Ovary (tissue), 9 donors: ENCODE results near the gene MYO1E. TPM values are rescaled to one million over a fixed set of nuclear protein-coding genes. Genes with fewer than 3 reads are reported as not detected.

ENCODE experiments used
- DNase-seq, 5 donors: peaks; one replicate each; pipeline ENCODE4 v3.0.0-alpha.2; 2019 to 2020
- H3K27ac ChIP-seq, 2 donors: fragments of 200-600 bp; one replicate each; pipeline versions ENCODE4 v1.5.1 to v1.8.0; 2019 to 2022
- H3K27me3 ChIP-seq: fragments of 200-600 bp; one replicate; pipeline ENCODE4 v1.8.0; 2022
- H3K36me3 ChIP-seq: fragments of 200-600 bp; sonication (generic); one replicate; pipeline ENCODE4 v1.5.1; 2019
- H3K4me1 ChIP-seq: one replicate; pipeline ENCODE4 v1.8.1; 2013; ENCODE audit warnings: mild to moderate bottlenecking, moderate library complexity; ENCODE audit not compliant: insufficient read depth
- H3K4me3 ChIP-seq: fragments of 200-600 bp; sonication (generic); one replicate; pipeline ENCODE4 v1.5.1; 2017
- H3K9me3 ChIP-seq, 2 donors: fragments of 200-600 bp in 1 of 2; sonication (generic) in 1 of 2; one replicate each; pipeline versions ENCODE4 v1.5.1 to v1.8.1; 2013 to 2019; ENCODE audit warnings: mild to moderate bottlenecking in 1 of 2, moderate library complexity in 1 of 2
- EP300 ChIP-seq: sonication (generic); formaldehyde crosslinking; IDR thresholded peaks from one replicate; pipeline ENCODE4 v1.6.1; 2017; ENCODE audit warnings: antibody characterized with exemption
- POLR2A ChIP-seq: fragments of 450-650 bp; IDR thresholded peaks from one replicate; pipeline ENCODE4 v1.6.1; 2017; ENCODE audit warnings: antibody characterized with exemption, mild to moderate bottlenecking, moderate library complexity
- WGBS, 3 donors: extraction: QIAGEN DNeasy Blood & Tissue Kit in 1 of 3; methylation state at CpG; one replicate each; pipeline versions ENCODE4 v1.1.5 to v1.1.7; 2013 to 2017; 5-methylcytosine and 5-hydroxymethylcytosine counted together
- intact Hi-C, 4 donors: fragments of 100-400 bp; cut with DNase I; formaldehyde crosslinking; loops; one replicate each; pipeline versions ENCODE4 v1.11.0 to v1.15.1; 2022 to 2023
- polyA plus RNA-seq, 2 donors: library from polyadenylated mRNA; stranded (reverse); fragments of 200-250 nt in 1 of 2; fragments of 350-450 nt in 1 of 2; fragmentation: Illumina TruSeq in 1 of 2; extraction: RNeasy Lipid Tissue Mini Kit (QIAGEN cat#74804) in 1 of 2; gene quantifications; one replicate each; pipeline ENCODE4 v1.2.3, GENCODE V29; 2013 to 2014
- total RNA-seq, 7 donors: library from RNA; depleted of rRNA in 2 of 7; stranded (reverse); fragments of >200 nt in 2 of 7; fragmentation: NEBNext Ultra II Directional in 3 of 7; extraction: Animal tissue kit (Norgen Biotek cat#: 25700) in 3 of 7; gene quantifications; one replicate each; pipeline versions ENCODE4 v1.1.0 to v1.2.4, GENCODE V29; 2016 to 2023
- TF ChIP-seq, protein P1 (sequence below), 3 donors: fragments of 450-650 bp in 2 of 3; fragments of 200-600 bp in 1 of 3; IDR thresholded peaks; one replicate each; pipeline versions ENCODE4 v1.5.1 to v1.8.0; 2016 to 2022; ENCODE audit warnings: antibody characterized with exemption in 3 of 3, mild to moderate bottlenecking in 1 of 3
- donor health status: DM: no; HTN: no; CAD: no; lungs with moderate emphysema.
- donor health status: DM: no; HTN: no; CAD: no.
- donor health status: Bipolar disorder and iron deficiency.
- donor health status: DM: yes; HTN: yes; CAD: no.
- donor health status: DM: no; HTN: no; CAD: no.
- donor health status: DM: yes; HTN: yes; CAD: no.

The MYO1E gene
- total and polyA plus RNA-seq, 9 donors, result 11.6 to 96.0 (median 44.8) TPM

DNA sequence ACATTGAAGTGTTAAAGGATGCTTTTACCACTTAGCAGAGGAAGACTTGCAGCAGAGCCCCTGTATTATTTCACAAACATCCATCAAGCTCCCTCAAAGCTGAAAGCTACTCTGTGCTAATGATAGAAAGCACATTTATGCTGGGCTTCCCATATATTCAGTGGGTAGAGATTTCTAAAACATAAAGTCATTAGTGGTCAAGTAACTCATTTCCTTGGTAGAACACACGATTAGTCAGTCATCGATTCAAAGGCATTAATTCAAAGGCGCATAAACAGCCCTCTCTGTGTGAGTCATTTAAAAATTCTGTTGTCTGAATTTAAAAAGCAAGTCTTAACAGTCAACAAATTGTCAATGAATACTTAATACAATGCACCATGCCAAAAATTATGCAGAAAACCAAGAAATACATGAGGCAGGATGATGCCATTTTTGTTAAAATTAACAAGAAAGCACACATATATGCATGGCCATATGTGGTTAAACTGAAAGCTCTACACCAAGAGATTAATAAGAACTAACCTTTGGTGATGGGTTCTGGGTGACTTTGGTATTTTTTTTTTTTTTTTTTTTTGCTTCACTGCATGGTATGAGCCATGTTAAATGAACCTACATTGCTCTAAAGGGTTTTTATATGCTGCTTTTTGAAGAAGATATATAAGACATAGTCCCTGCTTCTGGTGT is 104.4 kb downstream of the MYO1E start:
- Histone ChIP-seq H3K4me3 (no peak overlapping the region), H3K27me3 (no peaks in the 10 kb centered on the region), H3K27ac (no peak overlapping the region), H3K9me3 (no peaks in the 10 kb centered on the region), H3K36me3 (no peaks in the 10 kb centered on the region), H3K4me1 (no peaks in the 10 kb centered on the region)
- intact Hi-C loops, result no loop called here
- no peak for DNase-seq
- 92 to 94% (median 94%) methylated on average over 3 of the region's 3 CpGs for WGBS, 3 donors
- no peak for TF ChIP-seq EP300

DNA sequence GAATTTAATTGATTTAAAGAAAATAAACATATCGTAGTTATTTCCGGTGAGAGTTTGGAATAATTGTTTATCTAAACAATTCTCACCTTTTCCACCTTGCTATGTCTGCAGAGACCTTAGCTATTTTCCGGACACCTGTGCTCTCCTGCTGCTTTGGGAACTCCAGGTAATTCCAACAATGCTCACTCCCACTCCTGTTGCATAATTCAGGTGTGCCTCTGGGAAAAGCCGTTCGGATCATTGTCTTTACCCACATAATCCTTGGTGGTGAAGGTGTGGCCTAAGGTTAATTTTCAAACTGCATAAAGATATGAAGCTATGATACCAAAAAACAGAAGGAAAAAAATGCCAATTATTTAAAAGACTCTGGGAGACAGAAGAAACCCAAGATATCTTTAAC is 106.6 kb downstream of the MYO1E start:
- Histone ChIP-seq H3K36me3 (no peaks in the 10 kb centered on the region), H3K27me3 (no peaks in the 10 kb centered on the region), H3K4me1 (no peaks in the 10 kb centered on the region), H3K27ac (no peak overlapping the region), H3K4me3 (no peak overlapping the region), H3K9me3 (no peaks in the 10 kb centered on the region)
- 94 to 96% (median 94%) methylated on average over 5 of the region's 5 CpGs for WGBS, 3 donors
- DNase-seq, result no peak
- intact Hi-C loops, result no loop called here
- TF ChIP-seq, protein P1, sequence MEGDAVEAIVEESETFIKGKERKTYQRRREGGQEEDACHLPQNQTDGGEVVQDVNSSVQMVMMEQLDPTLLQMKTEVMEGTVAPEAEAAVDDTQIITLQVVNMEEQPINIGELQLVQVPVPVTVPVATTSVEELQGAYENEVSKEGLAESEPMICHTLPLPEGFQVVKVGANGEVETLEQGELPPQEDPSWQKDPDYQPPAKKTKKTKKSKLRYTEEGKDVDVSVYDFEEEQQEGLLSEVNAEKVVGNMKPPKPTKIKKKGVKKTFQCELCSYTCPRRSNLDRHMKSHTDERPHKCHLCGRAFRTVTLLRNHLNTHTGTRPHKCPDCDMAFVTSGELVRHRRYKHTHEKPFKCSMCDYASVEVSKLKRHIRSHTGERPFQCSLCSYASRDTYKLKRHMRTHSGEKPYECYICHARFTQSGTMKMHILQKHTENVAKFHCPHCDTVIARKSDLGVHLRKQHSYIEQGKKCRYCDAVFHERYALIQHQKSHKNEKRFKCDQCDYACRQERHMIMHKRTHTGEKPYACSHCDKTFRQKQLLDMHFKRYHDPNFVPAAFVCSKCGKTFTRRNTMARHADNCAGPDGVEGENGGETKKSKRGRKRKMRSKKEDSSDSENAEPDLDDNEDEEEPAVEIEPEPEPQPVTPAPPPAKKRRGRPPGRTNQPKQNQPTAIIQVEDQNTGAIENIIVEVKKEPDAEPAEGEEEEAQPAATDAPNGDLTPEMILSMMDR (IDR thresholded peaks at IDR 0.05), result no peak
- no peak for TF ChIP-seq EP300
- TF ChIP-seq POLR2A, result no peak

DNA sequence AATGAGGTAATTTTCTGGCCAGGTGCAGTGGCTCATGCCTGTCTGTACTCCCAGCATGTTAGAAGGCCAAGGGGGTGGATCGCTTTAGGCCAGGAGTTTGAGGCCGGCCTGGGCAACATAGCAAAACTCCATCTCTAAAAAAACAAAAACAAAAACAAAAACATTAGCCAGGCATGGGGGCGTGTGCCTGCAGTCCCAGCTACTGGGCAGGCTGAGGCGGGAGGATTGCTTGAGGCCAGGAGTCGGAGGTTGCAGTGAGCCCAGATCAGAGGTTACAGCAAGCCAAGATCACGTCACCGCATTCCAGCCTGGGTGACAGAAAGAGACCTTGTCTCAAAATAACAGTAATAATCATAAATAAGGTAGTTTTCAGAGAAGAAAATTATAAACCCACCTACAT is 110.4 kb downstream of the MYO1E start:
- intact Hi-C loops, result no loop called here
- Histone ChIP-seq H3K27me3 (no peaks in the 10 kb centered on the region), H3K9me3 (no peaks in the 10 kb centered on the region), H3K4me3 (no peak overlapping the region), H3K36me3 (no peaks in the 10 kb centered on the region), H3K4me1 (no peaks in the 10 kb centered on the region), H3K27ac (no peak overlapping the region)
- DNase-seq, result no peak
- TF ChIP-seq, protein P1 (IDR thresholded peaks at IDR 0.05), result no peak
- 93 to 95% (median 95%) methylated on average over 7 of the region's 7 CpGs for WGBS, 3 donors

DNA sequence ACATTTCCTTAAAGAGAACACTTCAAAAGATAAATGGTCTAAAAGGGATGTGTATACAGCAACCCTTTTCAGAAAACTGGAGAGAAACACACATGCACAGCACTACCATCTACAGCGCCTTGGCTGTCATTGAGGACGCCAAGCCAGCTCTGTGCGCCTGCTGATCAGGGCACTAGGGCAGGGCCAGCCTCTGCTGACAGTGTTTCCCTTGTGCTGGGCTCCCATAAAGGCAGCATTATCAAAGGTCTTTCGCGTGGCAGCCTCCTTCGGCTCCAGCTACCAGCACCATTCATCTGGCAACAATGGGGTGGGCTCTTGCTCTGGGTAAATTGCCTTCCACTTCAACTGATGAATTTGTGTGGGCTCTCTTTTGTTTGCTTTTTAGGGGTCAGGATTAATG is 112.6 kb downstream of the MYO1E start:
- no peak for DNase-seq
- WGBS, 3 donors, result 93 to 97% (median 94%) methylated on average over 6 of the region's 6 CpGs
- Histone ChIP-seq H3K27ac (no peak overlapping the region), H3K27me3 (no peaks in the 10 kb centered on the region), H3K4me1 (no peaks in the 10 kb centered on the region), H3K4me3 (no peak overlapping the region), H3K36me3 (no peaks in the 10 kb centered on the region), H3K9me3 (no peaks in the 10 kb centered on the region)
- TF ChIP-seq POLR2A, result no peak
- intact Hi-C loops, result no loop called here

DNA sequence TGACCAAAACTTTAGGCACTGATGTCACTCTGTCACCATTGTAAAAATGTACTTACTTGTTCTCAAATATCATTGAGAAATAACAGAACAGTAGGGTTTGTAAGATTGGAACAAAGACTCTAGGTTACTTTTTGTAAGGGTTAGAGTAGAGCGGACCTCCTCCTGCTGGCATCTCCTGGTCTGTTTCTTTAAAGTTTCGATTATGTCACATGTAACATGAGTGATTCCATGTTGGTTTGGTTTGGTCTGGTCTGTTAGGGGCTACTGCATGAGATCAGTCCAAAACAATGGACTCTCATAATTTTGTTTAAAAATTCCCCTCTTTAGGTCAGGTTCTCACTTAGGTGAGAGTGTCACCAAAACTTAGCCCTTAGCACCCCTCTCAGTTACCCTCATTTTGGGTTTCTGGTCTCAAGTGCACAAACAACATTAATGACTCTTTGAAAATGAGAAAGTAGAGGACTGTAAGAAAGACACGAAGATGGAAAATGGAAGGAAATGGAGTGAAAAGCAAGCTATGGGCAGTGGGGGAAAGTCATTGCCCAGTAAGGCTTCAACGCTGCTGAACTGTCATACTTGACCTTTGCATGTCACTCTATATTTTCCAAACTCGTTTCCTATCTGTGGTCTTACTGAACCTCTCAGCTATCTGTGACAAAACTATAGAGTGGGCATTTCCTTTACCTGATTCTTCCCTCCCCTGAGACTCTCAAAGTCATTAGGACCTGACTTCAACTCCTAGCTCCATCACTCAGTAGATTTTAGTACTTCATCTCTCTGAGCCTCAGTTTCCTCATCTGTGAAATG is 113.3 kb downstream of the MYO1E start:
- intact Hi-C loops, result no loop called here

More for the DNA sequence above, 113.3 kb downstream of the MYO1E start:
- 94 to 96% (median 95%) methylated on average over 5 of the region's 5 CpGs for WGBS, 3 donors
- Histone ChIP-seq H3K27ac (no peak overlapping the region), H3K27me3 (no peaks in the 10 kb centered on the region), H3K9me3 (no peaks in the 10 kb centered on the region), H3K36me3 (no peaks in the 10 kb centered on the region), H3K4me3 (no peak overlapping the region), H3K4me1 (no peaks in the 10 kb centered on the region)
- DNase-seq, result no peak
- TF ChIP-seq EP300, result no peak
- TF ChIP-seq POLR2A, result no peak
- TF ChIP-seq, protein P1 (IDR thresholded peaks at IDR 0.05), result no peak
